ENCODE results near the gene ZNF215.

- TF ChIP-seq CTCF (conservative IDR thresholded peaks at IDR 0.05; ENCODE audit: low read depth, low read length) (no peak), EZH2phosphoT487 (IDR thresholded peaks at IDR 0.05; ENCODE audit: borderline replicate concordance, low read length) (no peak)
Observed at GRCh38 chr11:6932145-6932544, 5.9 kb downstream of the ZNF215 start.

Data from PC-3 (cell line).